ENCODE data around the gene SIPA1L3.

DNA sequence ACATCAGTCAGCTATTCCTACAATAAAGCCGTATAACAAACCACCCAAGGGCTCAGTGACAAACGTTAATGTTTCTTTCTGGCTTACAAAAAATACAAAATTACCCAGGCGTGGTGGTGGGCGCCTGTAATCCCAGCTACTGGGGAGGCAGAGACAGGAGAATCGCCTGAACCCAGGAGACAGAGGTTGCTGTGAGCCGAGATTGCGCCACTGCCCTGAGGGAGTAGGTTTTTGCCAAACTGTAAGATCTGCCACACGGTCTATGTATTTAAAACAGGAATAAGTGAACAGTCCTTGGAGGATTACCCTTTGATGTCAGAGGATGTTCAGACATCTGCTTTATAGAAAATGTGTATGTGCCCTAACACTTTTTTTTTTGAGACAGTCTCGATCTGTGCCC lies 211.2 kb downstream of the SIPA1L3 start:
- TF ChIP-seq, protein P1, sequence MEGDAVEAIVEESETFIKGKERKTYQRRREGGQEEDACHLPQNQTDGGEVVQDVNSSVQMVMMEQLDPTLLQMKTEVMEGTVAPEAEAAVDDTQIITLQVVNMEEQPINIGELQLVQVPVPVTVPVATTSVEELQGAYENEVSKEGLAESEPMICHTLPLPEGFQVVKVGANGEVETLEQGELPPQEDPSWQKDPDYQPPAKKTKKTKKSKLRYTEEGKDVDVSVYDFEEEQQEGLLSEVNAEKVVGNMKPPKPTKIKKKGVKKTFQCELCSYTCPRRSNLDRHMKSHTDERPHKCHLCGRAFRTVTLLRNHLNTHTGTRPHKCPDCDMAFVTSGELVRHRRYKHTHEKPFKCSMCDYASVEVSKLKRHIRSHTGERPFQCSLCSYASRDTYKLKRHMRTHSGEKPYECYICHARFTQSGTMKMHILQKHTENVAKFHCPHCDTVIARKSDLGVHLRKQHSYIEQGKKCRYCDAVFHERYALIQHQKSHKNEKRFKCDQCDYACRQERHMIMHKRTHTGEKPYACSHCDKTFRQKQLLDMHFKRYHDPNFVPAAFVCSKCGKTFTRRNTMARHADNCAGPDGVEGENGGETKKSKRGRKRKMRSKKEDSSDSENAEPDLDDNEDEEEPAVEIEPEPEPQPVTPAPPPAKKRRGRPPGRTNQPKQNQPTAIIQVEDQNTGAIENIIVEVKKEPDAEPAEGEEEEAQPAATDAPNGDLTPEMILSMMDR (IDR thresholded peaks at IDR 0.05), result no peak
- TF ChIP-seq POLR2A (IDR thresholded peaks at IDR 0.05; ENCODE audit: low read length) (no peak), JUN (IDR thresholded peaks at IDR 0.05) (no peak), CEBPB (IDR thresholded peaks at IDR 0.05) (no peak), CHD4 (IDR thresholded peaks at IDR 0.05; ENCODE audit: borderline replicate concordance) (no peak), RNF2 (IDR thresholded peaks at IDR 0.05; ENCODE audit: borderline replicate concordance, low read depth) (no peak), ESRRA (IDR thresholded peaks at IDR 0.05; ENCODE audit: borderline replicate concordance, low read length) (no peak)
- TF ChIP-seq, protein P2, sequence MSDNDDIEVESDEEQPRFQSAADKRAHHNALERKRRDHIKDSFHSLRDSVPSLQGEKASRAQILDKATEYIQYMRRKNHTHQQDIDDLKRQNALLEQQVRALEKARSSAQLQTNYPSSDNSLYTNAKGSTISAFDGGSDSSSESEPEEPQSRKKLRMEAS (IDR thresholded peaks at IDR 0.05), result no peak
